Hematopoietic multipotent progenitor cell (in vitro differentiated cells): ENCODE measurements around the gene OSBPL1A. TPM values are rescaled to one million over a fixed set of nuclear protein-coding genes. Genes with fewer than 3 reads are reported as not detected.

Experiments
- DNase-seq, 3 donors: peaks; one replicate each; pipeline ENCODE4 v3.0.0-alpha.2; 2011 to 2015; ENCODE audit warnings: low read depth in 2 of 3, low spot score in 2 of 3
- total RNA-seq: library from RNA; depleted of rRNA; stranded (reverse); fragments of >200 nt; gene quantifications from one replicate; pipeline ENCODE4 v1.2.3, GENCODE V29; 2012

The OSBPL1A gene
- total RNA-seq, 1 donor = 14.8 TPM

GRCh38 chr18:24270358-24270936 is 127.2 kb downstream of the OSBPL1A start:
- DNase-seq = no peak

DNA sequence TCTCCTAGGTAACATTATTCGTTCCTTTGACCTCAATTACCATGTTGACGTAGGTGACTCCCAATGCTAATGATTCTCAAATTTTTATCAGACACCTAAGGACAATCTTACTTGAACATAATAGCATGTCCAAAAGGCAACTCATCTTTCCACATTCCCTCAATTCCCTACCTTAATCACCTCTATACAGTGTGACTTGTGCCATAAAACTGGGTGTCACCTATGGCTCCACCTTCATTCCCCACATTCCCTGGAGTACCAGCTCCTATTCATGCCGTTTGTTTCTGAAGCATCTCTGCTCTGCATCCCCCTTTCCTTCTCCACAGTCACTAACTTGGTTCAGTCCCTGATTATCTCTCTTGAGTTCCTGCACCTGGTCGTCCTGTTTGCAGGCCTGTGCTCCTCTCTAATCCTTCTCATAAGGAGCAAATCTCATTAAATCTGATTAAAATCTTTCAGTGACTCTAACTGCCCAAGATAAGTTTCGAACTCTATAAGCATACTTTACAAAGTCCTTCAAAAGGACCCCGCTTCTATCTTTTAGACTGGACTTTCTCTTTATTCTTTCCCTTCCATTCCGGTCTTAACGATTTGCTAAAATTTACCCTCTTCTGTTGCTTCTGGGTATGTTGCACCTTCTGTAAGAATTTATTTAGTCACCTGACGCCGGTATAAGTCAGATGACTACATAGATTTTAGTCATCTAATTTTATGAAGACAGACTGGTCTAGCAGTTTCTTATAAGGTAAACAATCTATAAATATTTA is 128.7 kb downstream of the OSBPL1A start:
- DNase-seq = no peak

DNA sequence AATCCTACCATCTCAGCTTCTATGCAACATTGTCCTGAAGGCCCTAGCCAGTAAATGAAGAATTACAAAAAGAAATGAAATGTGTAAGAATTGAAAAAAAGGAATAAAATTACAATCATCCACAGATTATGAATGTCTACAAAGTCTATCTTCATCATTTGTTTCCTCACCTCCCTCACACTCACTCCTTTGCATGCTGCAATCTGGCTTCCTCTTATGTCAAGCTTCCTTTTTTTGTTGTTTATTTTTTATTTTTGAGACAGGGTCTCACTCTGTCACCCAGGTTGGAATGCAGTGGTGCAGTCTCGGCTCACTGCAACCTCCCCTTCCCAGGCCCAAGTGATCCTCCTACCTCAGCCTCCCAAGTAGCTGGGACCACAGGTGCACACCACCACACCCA is 129.7 kb downstream of the OSBPL1A start:
- DNase-seq = no peak

DNA sequence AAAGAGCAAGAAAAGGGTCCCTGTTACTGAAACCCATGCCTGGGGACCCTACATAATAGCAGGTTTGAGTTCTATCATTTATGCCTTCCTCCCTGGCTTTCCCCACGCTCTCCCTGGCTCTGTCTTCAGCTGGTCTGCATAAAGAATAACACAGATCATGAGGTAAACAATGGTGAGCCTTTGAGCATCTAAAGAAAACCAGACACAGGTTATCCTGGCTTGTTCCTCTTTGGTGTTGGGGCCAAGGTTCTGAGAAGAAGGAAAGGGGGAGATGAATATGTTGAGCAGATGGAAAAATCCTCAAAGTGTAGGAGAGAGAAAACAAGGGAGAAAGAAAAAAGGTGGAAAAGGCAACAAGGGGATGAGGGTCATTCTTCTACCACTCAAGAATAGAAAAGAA is 131.5 kb downstream of the OSBPL1A start:
- DNase-seq = no peak

- no peak for DNase-seq
These were observed 132.0 kb downstream of the OSBPL1A start for GRCh38 chr18:24265502-24266064.

- DNase-seq = no peak
These were observed 134.6 kb downstream of the OSBPL1A start for GRCh38 chr18:24263050-24263449.

- no peak for DNase-seq
These were observed 135.5 kb downstream of the OSBPL1A start for GRCh38 chr18:24262087-24262486.

GRCh38 chr18:24259869-24260641 is 137.6 kb downstream of the OSBPL1A start:
- DNase-seq = no peak

DNA sequence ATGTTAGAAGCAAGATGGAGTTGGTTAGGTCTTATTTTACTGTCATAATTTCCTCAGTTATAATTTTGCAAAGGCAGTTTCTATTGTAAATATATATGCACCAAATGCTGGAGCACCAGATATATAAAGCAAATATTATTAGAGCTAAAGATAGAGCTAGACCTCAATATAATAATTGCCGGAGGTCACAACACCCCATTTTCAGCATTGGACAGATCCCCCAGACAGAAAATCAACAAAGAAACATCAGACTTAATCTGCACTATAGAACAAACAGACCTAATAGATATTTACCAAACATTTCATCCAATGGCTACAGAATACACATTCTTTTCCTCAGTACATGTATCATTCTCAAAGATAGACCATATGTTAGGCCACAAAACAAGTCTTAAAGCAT is 143.6 kb downstream of the OSBPL1A start:
- DNase-seq = no peak

- no peak for DNase-seq
These were observed 147.9 kb downstream of the OSBPL1A start for GRCh38 chr18:24249716-24250115.

GRCh38 chr18:24248359-24248758 is 149.3 kb downstream of the OSBPL1A start:
- DNase-seq = no peak

- DNase-seq = no peak
These were observed 151.5 kb downstream of the OSBPL1A start for GRCh38 chr18:24246143-24246542.

- no peak for DNase-seq
These were observed 152.9 kb downstream of the OSBPL1A start for GRCh38 chr18:24244698-24245097.

DNA sequence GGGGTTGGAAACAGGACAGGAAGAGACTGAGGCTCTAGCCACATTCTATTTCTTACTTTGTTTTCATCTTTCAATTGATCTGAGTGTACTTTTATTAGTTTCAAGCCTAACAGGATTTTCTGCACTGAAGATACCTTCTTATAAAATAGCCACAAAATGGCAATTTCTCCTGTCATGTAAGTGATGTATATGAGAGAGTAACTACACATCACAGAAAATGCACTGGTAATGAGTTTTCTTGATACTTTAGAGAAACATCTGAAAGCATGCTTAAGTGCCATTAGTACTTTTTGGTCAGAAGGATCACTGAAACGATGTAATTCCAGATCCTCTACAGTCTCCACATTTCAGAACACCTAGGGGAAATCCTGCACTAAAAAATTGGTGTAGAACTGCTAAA is 153.9 kb downstream of the OSBPL1A start:
- no peak for DNase-seq

- DNase-seq = no peak
These were observed 158.3 kb downstream of the OSBPL1A start for GRCh38 chr18:24239341-24239740.

GRCh38 chr18:24238387-24238786 is 159.2 kb downstream of the OSBPL1A start:
- no peak for DNase-seq

DNA sequence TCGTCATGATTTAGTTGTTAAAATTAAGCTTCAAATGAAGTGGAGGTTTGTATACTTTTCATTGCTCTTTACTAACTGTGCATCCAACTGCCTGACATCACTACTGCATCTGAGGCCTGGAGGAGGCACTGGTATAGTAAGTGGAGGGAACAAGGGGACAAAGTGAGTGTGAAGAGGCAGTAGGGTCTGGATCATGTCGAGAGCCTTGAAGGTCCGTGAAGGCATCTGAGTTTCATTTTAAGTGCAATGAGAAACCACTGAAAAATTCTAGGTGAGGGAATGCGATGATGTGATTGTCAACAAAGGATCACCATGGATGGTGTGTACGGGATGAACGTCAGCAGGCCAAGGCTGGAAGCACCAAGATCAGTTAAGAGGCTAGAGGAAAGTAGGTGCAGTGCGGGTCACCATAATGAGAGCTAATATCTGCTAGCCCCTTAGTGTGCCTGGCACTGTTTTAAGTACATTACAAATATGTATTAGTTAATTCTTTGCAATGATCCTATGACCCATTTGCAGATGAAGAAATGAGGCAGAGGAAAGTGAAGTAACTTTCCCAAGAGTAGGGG is 162.7 kb downstream of the OSBPL1A start:
- no peak for DNase-seq

- no peak for DNase-seq
These were observed 163.3 kb downstream of the OSBPL1A start for GRCh38 chr18:24234330-24234729.

DNA sequence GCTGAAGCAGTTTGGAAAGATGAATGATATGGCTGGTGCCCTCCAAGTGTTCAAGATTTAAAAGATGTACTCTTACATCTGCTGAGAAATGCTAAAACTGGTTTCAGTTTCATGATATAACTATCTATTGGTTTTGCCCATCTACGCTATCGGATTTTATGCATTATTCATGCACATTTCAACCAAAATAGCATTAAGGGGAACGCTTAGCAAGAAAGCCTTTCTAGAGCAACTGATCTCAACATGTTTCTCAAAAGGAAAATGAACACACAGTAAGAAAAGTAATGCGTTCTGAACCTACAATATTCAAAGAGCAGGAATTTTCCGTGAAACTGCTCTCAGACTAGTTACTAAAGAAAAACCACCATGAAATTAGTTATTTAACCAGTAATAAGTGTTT is 164.8 kb downstream of the OSBPL1A start:
- DNase-seq = no peak

DNA sequence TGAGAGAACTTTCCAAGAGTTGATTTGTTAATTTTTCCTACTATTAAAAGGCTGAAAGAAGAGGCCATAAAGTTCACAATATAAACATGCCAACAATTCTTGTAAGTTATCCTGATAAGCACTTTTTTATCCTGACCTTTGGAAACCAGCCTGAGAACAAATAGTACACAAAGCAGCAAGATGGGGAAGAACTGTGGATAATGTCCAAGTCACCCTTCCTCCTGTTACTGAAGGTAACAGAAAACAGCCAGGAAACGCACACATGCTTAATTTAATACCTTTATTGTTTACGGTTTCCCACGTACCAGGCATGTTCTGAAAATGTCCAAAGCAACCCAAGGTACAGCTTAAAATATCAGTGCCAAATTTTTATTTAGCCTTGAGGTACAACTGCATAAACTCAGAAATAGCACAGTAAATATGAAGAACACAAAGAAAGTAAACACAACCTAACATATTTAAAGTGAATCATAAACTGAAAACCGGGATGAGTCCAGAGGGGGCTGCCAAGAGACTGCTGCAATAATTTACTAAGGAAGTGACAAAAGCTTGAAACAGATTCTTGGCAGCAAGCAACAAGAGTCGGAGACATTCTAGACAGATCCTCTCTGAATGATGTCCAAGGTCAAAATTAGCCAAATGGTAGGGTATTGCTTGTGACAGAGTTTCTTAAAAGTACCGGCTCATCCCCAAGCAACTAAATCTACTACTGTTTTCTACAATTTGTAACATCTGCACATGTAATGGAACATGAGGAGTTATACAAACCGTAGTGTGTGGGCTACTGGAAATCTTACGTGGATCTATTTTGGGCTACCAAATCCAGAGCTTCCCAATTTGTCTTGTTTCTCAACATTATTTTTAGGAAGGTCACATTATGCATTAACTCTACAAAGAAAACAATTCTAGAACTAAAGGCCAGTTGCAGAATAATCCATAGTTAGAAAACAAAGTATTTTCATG is 165.6 kb downstream of the OSBPL1A start:
- DNase-seq = no peak
